Mesenchymal stem cell (in vitro differentiated cells and primary cell): ENCODE results near the gene CDCP1.

Source experiments
- DNase-seq: peaks from one replicate; pipeline ENCODE4 v3.0.0-alpha.2; 2013
- H2AFZ ChIP-seq: one replicate; pipeline ENCODE4 v1.6.1; 2013; ENCODE audit warnings: low read depth, mild to moderate bottlenecking, control low read depth, inconsistent platforms, low read length, moderate library complexity
- H2AK5ac ChIP-seq: 2 replicates; pipeline ENCODE4 v1.6.1; 2013; ENCODE audit warnings: low read length, moderate library complexity, mild to moderate bottlenecking, inconsistent platforms; ENCODE audit not compliant: severe bottlenecking
- H2BK120ac ChIP-seq: one replicate; pipeline ENCODE4 v1.6.1; 2013; ENCODE audit warnings: low read depth, mild to moderate bottlenecking, inconsistent platforms, low read length, moderate library complexity
- H2BK12ac ChIP-seq, 2 experiments: one replicate each; pipeline ENCODE4 v1.6.1; 2013; ENCODE audit warnings: inconsistent platforms in 2 of 2, low read length in 2 of 2, mild to moderate bottlenecking in 2 of 2, moderate library complexity in 2 of 2, control low read depth in 1 of 2
- H2BK15ac ChIP-seq: one replicate; pipeline ENCODE4 v1.6.1; 2013; ENCODE audit warnings: mild to moderate bottlenecking, low read depth, inconsistent platforms; ENCODE audit not compliant: poor library complexity, severe bottlenecking
- H2BK5ac ChIP-seq: 2 replicates; pipeline ENCODE4 v1.6.1; 2013; ENCODE audit warnings: low read depth, mild to moderate bottlenecking, low read length, control low read depth, inconsistent platforms; ENCODE audit not compliant: poor library complexity, severe bottlenecking
- H3K14ac ChIP-seq, 2 experiments: one replicate each; pipeline ENCODE4 v1.6.1; 2013; ENCODE audit warnings: inconsistent platforms in 2 of 2, low read length in 2 of 2, control low read depth in 1 of 2, mild to moderate bottlenecking in 1 of 2, moderate library complexity in 1 of 2
- H3K18ac ChIP-seq, 2 experiments: one replicate each; pipeline ENCODE4 v1.6.1; 2013; ENCODE audit warnings: inconsistent platforms in 2 of 2, low read length in 2 of 2, control low read depth in 1 of 2, low read depth in 1 of 2, mild to moderate bottlenecking in 1 of 2
- H3K23ac ChIP-seq, 2 experiments: one replicate each; pipeline ENCODE4 v1.6.1; 2013; ENCODE audit warnings: inconsistent platforms in 2 of 2, low read length in 2 of 2, mild to moderate bottlenecking in 2 of 2, moderate library complexity in 2 of 2, control low read depth in 1 of 2
- H3K27ac ChIP-seq: 2 replicates; pipeline ENCODE4 v1.5.1; 2013; ENCODE audit warnings: mild to moderate bottlenecking, moderate library complexity, low read length, control low read depth, inconsistent platforms; ENCODE audit not compliant: poor library complexity, severe bottlenecking
- H3K27me3 ChIP-seq, 2 experiments: 2 replicates each; pipeline versions ENCODE4 v1.6.1 to v1.7.0; 2013; ENCODE audit warnings: low read length in 2 of 2, mild to moderate bottlenecking in 2 of 2, moderate library complexity in 2 of 2, control low read depth in 1 of 2, inconsistent platforms in 1 of 2; ENCODE audit not compliant: control insufficient read depth in 1 of 2, insufficient read depth in 1 of 2
- H3K36me3 ChIP-seq, 2 experiments: 2 replicates each; pipeline versions ENCODE4 v1.6.1 to v1.7.0; 2013; ENCODE audit warnings: low read length in 2 of 2, control low read depth in 1 of 2, inconsistent platforms in 1 of 2, low read depth in 1 of 2, mild to moderate bottlenecking in 1 of 2; ENCODE audit not compliant: insufficient read depth in 2 of 2, control insufficient read depth in 1 of 2
- H3K4ac ChIP-seq, 2 experiments: one replicate each; pipeline ENCODE4 v1.6.1; 2013; ENCODE audit warnings: inconsistent platforms in 2 of 2, low read length in 2 of 2, mild to moderate bottlenecking in 2 of 2, moderate library complexity in 2 of 2, control low read depth in 1 of 2, low read depth in 1 of 2
- H3K4me1 ChIP-seq: 2 replicates; pipeline ENCODE4 v1.6.1; 2013; ENCODE audit warnings: low read depth, low read length, control low read depth; ENCODE audit not compliant: control insufficient read depth, insufficient read depth
- H3K4me2 ChIP-seq: 2 replicates; pipeline ENCODE4 v1.6.1; 2013; ENCODE audit warnings: low read length, mild to moderate bottlenecking, inconsistent platforms; ENCODE audit not compliant: poor library complexity, severe bottlenecking
- H3K4me3 ChIP-seq, 2 experiments: 2 replicates each; pipeline versions ENCODE4 v1.5.1 to v1.7.0; 2013; ENCODE audit warnings: low read length in 2 of 2, mild to moderate bottlenecking in 2 of 2, control low read depth in 1 of 2, low read depth in 1 of 2; ENCODE audit not compliant: insufficient read depth in 1 of 2
- H3K79me1 ChIP-seq: replicated peaks from 2 replicates; pipeline ENCODE4 v1.6.1; 2013; ENCODE audit warnings: mild to moderate bottlenecking, control low read depth, low read length, inconsistent platforms; ENCODE audit not compliant: poor library complexity, severe bottlenecking
- H3K9ac ChIP-seq: 2 replicates; pipeline ENCODE4 v1.7.0; 2013; ENCODE audit warnings: mild to moderate bottlenecking, low read length, moderate library complexity
- H3K9me3 ChIP-seq: 2 replicates; pipeline ENCODE4 v1.7.0; 2013; ENCODE audit warnings: mild to moderate bottlenecking, low read length; ENCODE audit not compliant: control insufficient read depth
- H4K8ac ChIP-seq: one replicate; pipeline ENCODE4 v1.6.1; 2013; ENCODE audit warnings: inconsistent platforms, mild to moderate bottlenecking, low read length, moderate library complexity
- H4K91ac ChIP-seq: one replicate; pipeline ENCODE4 v1.6.1; 2013; ENCODE audit warnings: mild to moderate bottlenecking, low read length, inconsistent platforms
- WGBS: methylation state at CpG from one replicate; pipeline ENCODE4 v1.1.7; 2013; ENCODE audit warnings: mixed read lengths; 5-methylcytosine and 5-hydroxymethylcytosine counted together

CDCP1 gene

DNA sequence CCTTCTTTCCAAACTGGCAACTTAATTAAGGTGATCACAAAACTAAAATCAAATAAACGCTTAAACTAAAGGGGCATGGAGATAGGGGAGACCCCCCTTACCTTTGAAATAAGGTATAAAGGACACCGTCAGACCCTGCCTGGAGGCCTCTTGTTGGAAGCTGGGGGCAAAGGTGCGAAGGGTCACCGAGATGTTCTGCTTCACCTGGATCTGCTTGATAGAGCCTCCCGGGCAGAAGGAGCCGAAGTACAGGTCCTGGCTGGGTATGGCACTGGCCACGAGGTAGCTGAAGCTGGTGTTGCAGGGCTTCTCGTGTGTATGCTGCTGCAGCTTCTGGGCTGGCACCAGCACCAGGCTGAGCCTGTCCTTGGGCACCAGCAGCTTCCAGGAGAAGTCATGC is 53.0 kb downstream of the CDCP1 start:
- Histone ChIP-seq H3K4me1 (peaks cover 15% of the 10 kb centered on the region), H3K18ac (peak overlapping the region; percentile 56 to 96), H4K91ac (peak overlapping the region; percentile 77), H2AFZ (no peak overlapping the region), H2BK120ac (no peak overlapping the region), H3K27ac (peak overlapping the region; percentile 98), H3K4me2 (no peak overlapping the region), H3K79me1 (peaks cover 34% of the 10 kb centered on the region), H3K27me3 (no peaks in the 10 kb centered on the region), H2AK5ac (peak overlapping the region; percentile 31), H3K4ac (peak overlapping the region; percentile 69 to 90), H3K23ac (no peak overlapping the region), H3K9me3 (peaks cover 7% of the 10 kb centered on the region), H3K9ac (peak overlapping the region; percentile 81), H2BK15ac (peak overlapping the region; percentile 73), H2BK12ac (peak overlapping the region; percentile 72 to 99), H3K36me3 (peaks cover 55 to 75% of the 10 kb centered on the region in 2 experiments), H4K8ac (peak overlapping the region; percentile 2), H2BK5ac (no peak overlapping the region), H3K4me3 (no peak overlapping the region), H3K14ac (peak overlapping the region in 1 of 2 experiments; percentile 0)
- DNase-seq = no peak
- 96% methylated on average over 8 of the region's 8 CpGs for WGBS

DNA sequence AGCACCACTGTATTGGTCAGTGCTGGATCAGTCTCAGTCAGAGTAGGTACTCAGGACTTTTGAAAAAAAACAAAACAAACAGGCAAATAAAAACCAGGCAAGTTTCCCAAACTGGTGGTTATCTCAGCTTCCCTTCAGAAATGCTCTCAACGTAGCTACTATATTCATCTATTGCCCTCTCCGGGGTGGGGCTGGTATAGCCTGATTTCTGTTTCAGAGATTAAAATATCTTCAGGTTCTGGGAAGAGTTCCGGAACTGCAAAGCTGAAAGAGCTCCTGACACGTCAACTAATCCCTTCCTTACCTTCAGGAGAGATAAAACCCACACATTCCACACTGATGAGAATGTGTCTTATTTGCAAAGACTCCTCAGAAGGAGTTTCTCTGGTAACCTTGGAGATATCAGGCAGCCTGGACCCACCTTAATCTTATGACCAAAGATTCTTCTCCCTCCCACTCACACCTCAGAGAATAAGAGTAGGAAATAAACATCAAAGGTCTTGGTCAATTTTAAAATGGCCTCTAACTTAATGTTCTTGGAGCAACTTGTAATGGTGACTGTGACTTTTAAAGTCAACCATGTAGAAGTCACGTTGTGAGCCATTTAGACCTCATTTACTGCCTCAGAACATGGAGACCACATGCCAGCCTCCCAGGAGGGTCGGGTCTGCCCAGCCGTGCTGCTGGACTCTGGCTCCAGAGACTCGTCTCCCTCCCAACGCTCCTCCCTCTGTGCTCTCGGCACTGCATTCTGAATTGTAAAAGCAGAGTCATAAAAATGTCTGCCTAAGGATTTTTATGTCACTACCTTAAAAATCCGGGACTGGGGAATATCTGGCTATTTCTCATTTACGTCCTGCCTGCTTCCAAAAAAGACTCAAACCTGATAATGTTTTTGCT is 53.8 kb downstream of the CDCP1 start:
- Histone ChIP-seq H3K4me1 (peaks cover 15% of the 10 kb centered on the region), H2BK5ac (peak overlapping the region; percentile 80), H3K9me3 (peaks cover 7% of the 10 kb centered on the region), H3K23ac (no peak overlapping the region), H2BK120ac (peak overlapping the region; percentile 91), H3K27ac (peak overlapping the region; percentile 98), H3K27me3 (no peaks in the 10 kb centered on the region), H3K4me2 (no peak overlapping the region), H2AK5ac (peak overlapping the region; percentile 69), H4K91ac (no peak overlapping the region), H3K4me3 (no peak overlapping the region), H2BK12ac (peak overlapping the region; percentile 79 to 88), H3K79me1 (peaks cover 31% of the 10 kb centered on the region), H2AFZ (no peak overlapping the region), H3K14ac (no peak overlapping the region), H3K4ac (peak overlapping the region; percentile 86 to 88), H3K36me3 (peaks cover 57 to 74% of the 10 kb centered on the region in 2 experiments), H3K18ac (peak overlapping the region; percentile 77 to 88), H3K9ac (peak overlapping the region; percentile 81), H2BK15ac (peak overlapping the region; percentile 54), H4K8ac (peak overlapping the region; percentile 89)
- DNase-seq = peak; percentile 93
- WGBS = 2% methylated on average over 8 of the region's 12 CpGs

DNA sequence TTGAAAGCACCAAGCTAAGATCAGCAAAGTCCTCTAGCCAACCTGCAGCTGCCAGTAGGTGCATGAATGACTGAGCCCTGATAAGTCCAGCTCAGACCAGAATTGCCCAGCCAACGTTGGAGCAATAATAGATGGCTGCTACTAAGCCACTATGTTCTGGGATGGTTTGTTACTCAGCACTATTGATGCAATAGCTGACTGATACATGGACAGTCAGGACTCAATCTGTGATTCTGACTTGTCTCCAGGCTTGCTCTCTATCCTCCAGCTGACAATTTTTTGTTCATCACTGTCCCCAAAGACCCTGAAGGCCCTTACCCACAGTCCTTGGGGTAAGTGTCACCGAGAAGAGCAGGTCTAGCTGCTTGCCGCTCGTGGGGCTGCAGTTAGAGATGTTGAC is 55.3 kb downstream of the CDCP1 start:
- Histone ChIP-seq H2AFZ (no peak overlapping the region), H2BK15ac (no peak overlapping the region), H3K9me3 (peaks cover 7% of the 10 kb centered on the region), H3K4me2 (no peak overlapping the region), H3K9ac (no peak overlapping the region), H3K27me3 (no peaks in the 10 kb centered on the region), H3K23ac (no peak overlapping the region), H4K8ac (peak overlapping the region; percentile 62), H3K18ac (peak overlapping the region; percentile 53 to 71), H3K4me3 (no peak overlapping the region), H3K27ac (peak overlapping the region; percentile 98), H3K4me1 (peaks cover 16% of the 10 kb centered on the region), H2AK5ac (peak overlapping the region; percentile 12), H3K14ac (no peak overlapping the region), H4K91ac (peak overlapping the region; percentile 71), H2BK12ac (peak overlapping the region; percentile 6 to 74), H3K36me3 (peaks cover 58 to 79% of the 10 kb centered on the region in 2 experiments), H2BK5ac (no peak overlapping the region), H3K79me1 (peaks cover 28% of the 10 kb centered on the region), H3K4ac (peak overlapping the region; percentile 19 to 82), H2BK120ac (no peak overlapping the region)
- WGBS = 99% methylated on average over 4 of the region's 4 CpGs
- no peak for DNase-seq
